Liver (tissue), 3 donors: ENCODE measurements around the gene EPB41L3.

Experiments
- CTCF ChIP-seq: fragments of 150-350 bp; IDR thresholded peaks from 2 replicates; pipeline ENCODE4 v1.5.1; 2017; ENCODE audit warnings: improper control_type of control experiment, low read depth, low read length; ENCODE audit not compliant: missing input control
- RAD21 ChIP-seq, 2 donors: IDR thresholded peaks; 2 replicates each; pipeline ENCODE4 v1.6.1; 2016; ENCODE audit warnings: antibody characterized with exemption in 2 of 2, mild to moderate bottlenecking in 2 of 2
- donor health status: healthy.
- donor health status: healthy.

DNA sequence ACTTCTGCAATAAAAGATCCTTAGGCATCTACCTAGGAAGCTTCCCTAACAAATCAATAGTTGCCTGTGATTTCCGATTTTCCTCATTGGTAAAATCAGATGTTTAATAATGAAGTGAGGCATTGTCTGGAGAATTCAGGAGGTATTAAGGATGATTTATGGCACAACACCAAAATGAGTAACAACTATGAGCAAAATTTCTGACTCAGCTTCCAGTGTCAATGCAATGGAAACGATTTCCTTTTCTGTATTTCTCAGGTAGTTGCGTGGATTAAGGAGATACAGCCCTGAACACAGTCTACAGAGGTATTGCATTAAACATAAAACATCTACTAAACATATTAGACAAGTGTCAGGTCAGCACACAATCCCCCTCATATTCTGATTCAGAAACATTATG lies 99.5 kb downstream of the EPB41L3 start:
- TF ChIP-seq CTCF (no peak), RAD21 (IDR thresholded peaks at IDR 0.05) (no peak)
